HG02642 (cell line): Measurements from ENCODE around the gene ACAP1.
A peak's percentile ranks its signal among the peaks of the same experiment; 100 is the strongest.

Source experiments
- ATAC-seq: cut with Tn5 transposase; IDR thresholded peaks from one replicate; pipeline ENCODE4 v1.9.1; 2021; ENCODE audit warnings: mild to moderate bottlenecking; ENCODE audit not compliant: unreplicated experiment, poor library complexity

The ACAP1 gene

DNA sequence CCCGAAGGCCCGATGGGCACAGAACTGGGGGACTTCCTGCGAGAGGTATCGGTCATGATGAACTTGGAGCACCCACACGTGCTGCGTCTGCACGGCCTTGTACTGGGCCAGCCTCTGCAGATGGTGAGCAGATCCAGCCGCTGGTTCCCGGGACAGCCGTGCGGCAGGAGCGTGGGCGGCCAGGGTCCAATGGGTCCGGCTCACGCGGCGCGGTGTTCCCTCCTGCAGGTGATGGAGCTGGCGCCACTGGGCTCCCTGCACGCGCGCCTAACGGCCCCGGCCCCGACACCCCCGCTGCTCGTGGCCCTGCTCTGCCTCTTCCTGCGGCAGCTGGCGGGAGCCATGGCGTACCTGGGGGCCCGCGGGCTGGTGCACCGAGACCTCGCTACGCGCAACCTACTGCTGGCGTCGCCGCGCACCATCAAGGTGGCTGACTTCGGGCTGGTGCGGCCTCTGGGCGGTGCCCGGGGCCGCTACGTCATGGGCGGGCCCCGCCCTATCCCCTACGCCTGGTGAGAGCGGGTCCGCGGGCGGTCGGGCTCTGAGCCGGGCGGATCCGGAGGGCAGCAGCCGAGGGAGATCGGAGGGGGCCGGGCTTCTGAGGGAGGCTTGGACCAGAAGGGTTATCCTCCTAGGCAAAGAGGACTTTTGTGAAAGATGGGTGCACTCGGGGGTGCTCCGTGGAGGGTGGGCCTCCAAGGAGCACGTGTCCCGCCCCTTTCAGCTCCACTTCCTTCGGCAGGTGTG is 47.6 kb downstream of the ACAP1 start:
- peak; percentile 67 for ATAC-seq

DNA sequence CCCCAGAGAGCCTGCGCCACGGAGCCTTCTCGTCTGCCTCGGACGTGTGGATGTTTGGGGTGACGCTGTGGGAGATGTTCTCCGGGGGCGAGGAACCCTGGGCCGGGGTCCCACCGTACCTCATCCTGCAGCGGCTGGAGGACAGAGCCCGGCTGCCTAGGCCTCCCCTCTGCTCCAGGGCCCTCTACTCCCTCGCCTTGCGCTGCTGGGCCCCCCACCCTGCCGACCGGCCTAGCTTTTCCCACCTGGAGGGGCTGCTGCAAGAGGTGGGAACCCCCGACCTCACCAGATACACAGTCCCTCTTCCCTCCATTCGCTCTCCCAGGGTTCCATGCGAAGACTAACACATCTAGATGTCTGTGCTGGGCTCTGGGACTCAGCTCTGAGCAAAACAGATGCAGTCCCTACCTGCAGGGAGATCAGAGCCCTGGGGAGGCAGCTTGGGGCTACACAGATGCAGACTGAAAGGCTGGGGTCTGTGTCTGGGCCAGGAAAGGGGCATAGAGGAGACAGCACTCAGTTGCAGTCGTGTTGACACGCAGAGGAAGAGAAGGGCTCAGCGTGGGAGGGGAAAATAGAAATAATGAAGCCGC is 48.3 kb downstream of the ACAP1 start:
- no peak for ATAC-seq

DNA sequence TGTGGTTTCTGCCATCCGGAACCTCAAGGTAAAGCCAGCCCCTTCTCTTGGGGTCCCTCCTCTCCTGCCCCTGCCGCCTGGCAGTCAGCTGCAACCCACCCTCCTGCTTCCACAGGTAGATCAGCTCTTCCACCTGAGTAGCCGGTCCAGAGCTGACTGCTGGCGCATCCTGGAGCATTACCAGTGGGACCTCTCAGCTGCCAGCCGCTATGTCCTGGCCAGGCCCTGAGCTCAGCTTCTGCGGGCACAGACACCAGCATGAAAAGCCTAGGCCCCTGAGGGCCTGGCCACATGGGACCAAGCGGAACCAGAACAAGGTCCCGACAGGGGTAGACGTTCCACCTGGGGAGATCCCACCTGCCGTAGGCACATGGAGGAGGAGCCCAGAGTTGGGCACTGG is 52.5 kb downstream of the ACAP1 start:
- no peak for ATAC-seq

DNA sequence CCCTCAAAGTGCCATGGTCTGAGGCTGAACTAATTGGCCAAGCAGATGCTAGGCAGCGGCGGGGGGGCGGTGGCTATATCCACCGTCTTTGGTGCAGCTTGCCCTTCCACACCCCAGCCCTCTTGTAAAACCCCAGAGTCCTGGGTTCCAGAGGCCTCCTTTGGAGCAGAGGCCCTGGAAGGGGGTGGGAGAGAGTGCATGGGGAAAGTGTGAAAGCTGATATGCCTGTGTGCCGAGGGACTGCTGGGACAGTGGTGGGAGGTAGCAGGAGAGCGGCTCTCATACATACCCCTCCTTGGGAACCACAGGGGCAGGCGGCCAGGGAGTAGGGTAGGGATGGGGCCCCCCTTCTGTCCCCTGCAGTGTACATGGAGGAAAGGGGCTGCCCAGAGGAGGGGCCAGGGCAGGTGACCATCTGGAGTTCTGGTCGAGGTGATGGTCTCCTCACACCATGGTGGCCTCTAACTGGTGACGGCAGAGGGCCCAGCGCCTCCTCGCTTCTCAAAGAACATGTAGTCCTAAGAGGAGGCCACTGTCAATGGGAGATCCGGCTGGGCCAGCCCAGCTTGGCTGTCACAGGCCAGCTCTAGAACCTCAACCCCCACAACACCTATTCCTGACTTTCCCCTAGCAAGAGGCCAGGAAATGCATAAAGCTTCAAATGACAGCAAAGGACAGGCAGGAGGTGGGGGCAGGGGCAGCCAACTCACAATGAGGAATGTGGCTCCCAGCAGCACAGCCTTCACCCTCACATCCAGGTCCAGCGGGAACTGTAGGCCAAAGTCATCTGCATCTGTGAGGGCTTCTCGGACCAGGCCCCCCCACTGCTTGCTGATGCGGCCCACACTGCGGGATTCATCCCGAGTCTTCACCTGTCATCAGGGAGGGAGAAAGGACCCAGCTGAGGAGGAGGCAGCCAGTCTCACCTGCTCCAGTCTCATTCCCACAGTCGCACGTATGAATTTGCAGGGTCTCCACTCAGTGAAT is 53.9 kb downstream of the ACAP1 start:
- ATAC-seq: no peak

DNA sequence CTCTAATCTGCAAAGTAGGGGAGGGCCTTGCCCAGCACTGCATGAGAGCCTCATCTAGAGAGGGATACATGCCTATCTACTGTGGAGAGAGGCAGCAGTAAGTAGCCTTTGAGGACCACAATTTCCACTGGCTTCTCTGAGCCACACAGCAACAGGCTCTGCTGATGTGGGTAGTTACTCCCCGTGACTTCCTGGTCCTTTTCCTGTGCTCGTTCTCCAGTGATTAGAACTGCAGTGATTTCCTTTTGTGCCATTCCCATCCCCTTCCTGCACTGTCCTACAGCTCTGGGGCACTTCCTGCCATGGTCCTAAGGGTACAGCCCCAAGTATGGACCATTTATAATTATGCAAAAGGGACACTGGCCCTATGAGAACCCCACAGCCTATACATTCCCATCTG is 55.0 kb downstream of the ACAP1 start:
- ATAC-seq: no peak

DNA sequence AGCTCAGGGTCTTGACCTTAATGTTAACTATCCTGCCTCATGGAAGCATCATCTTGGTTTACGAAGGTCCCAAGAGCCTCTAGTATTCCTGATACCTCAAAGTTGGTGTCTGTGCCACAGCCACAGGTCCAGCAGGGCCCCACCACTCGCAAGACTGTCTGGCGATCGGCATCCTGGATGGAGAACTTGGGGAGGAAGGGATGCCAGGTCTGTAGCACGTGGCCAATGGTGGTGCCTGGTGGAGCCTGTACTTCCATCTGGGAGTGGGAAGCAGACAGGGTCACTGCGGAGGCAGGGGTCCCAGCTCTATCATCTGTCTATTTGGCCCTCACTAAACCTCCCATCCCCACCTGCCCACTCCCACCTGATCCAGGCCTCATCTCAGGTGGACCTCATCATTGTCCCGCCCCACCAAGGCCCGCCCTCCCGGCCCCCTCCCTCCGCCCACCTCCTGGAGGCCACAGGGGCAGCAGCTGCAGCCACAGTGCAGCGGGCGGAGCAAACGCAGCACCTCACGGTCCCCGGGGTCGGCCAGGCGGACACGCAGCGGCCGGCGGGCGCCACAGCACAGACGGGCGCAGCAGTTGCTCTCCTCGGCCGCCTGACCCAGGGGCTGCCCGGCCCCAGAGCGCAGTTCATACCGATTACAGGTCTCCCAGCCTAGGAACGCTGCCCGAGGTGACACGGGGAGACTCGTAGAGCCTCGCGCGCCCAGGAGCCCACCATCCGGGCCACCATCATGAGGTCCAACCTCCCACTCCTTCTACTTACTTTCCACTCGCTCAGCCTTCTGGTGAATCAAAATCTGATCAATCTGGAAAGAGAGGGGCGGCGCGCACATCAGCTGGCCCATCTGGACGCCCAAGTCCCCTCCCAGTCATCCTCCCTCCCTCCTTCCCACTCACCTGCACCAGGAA is 56.6 kb downstream of the ACAP1 start:
- ATAC-seq: no peak

DNA sequence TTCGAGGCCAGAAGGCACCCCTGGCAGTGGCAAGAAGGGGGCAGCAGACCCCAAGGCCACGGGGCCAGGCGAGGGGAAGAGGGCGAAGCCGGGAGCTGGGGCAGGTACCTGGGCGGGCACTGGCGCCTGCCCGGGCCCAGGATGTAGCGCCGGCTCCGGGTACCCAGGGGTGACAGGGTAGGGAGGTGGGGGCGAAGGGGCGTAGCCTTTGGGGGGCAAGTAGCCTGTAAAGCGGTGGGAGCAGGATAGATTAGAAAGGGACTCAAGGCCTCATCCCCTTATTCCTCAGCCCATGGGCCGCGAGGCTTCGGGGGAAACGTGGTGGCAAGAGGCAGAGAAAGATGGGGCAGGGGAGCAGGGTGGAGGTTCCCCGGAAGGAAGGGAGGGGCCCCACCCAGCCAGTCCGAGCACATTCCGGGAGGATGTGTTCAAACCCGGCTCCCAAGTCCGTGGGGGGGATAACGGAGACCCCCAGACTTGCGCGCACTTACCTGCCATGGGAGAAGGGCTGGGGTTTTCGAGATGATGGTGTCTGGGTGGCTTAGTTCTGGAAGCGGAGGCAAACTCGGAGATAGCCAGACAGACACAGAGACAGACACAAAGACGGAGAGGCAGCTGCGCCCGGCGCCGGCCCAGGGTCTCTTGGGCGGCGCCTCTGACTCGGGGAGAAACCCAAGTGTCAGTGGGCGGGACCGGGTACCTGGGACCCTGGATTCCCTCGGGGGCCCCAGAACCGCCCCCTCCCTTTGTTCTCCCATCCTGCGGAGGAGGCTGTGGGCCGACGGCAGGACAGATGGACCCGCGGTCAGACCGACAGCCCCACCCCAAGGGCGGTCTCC is 57.5 kb downstream of the ACAP1 start:
- ATAC-seq: peak; percentile 54

DNA sequence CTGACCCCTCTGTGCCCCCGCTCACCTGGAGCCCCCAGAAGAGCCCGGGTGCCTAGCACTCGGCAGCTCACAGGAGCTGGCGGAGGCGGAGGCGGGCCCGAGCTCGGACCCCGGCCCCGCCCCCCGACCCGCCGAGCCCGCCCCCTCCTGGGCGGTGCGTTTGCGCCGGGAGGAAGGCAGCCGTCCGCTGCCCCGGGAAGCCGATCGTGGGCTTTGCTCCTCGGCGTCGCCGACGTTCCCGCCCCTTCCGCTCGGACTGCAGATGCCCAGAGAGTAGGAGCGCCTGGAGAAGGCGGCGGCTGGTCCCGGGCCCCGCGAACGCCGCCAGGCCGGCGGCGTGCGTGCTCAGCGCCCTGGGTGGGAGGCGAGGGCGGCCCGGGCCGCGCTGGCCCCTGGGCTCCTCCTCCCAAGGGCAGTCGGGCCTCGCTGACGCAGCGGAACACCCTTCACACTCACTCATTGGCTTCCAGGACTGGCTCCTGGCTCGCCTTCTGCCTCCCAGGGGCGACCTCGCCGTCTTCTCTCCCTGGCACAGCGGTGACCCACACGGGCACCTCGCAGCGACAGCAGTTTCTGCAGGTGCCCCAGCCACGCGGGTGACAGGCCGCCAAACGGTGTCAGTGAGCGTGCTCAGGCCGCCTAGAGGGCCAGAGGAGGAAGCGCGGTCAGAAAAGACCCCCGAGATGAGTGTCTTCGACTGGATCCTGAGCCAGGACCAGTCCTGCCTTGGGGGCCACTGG is 58.3 kb downstream of the ACAP1 start, which contains the start of gene PLSCR3:
Gene PLSCR3, minus strand, starts transcription at position 74 of the 740 bp plus-strand sequence. CDS start 415 bp downstream, outside the sequence.
- ATAC-seq: peak; percentile 84

DNA sequence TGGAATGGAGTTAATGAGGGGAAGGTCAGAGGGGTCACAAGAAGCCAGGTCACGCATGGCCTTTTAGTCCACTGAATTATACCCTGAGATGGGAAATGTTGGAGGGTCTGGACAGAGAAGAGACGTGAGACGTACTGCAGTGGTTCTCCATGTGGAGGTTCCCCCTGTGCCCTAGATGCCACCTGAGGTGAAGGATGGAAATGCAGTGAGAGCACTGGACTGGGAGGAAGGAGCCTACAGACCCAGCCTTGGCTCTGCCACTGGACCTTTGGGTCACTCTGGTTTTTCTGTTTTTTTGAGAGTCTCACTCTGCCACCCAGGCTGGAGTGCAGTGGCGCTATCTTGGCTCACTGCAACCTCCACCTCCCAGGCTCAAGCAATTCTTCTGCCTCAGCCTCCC is 59.8 kb downstream of the ACAP1 start:
- no peak for ATAC-seq

DNA sequence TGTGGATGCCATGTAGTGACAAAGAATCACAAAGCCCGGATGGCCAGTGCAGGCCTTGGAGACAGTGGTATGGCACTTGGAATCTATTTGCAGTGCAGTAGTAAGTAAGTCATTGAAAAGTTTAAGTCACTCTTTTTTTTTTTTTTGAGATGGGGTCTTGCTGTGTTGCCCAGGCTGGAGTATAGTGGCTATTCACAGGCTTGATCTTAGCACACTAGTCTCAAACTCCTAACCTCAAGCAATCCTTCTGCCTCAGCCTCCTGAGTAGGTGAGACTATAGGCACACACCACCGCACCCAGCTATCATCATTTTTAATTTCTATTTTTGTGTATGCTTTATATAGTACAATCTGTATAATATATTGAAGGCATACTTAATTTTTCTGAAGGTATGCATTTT is 62.3 kb downstream of the ACAP1 start:
- ATAC-seq: no peak
